Inflammatory macrophage (primary cell): ENCODE results near the gene C9.
"Not testable (repeated sequence)": the region's sequence is repeated elsewhere in the genome, so short reads cannot be mapped to it uniquely, and the experiment has no call there.

ENCODE experiments used
- DNase-seq, 2 donors: peaks; one replicate each; pipeline ENCODE4 v3.0.0-alpha.2; 2020 to 2022

Gene C9

DNA sequence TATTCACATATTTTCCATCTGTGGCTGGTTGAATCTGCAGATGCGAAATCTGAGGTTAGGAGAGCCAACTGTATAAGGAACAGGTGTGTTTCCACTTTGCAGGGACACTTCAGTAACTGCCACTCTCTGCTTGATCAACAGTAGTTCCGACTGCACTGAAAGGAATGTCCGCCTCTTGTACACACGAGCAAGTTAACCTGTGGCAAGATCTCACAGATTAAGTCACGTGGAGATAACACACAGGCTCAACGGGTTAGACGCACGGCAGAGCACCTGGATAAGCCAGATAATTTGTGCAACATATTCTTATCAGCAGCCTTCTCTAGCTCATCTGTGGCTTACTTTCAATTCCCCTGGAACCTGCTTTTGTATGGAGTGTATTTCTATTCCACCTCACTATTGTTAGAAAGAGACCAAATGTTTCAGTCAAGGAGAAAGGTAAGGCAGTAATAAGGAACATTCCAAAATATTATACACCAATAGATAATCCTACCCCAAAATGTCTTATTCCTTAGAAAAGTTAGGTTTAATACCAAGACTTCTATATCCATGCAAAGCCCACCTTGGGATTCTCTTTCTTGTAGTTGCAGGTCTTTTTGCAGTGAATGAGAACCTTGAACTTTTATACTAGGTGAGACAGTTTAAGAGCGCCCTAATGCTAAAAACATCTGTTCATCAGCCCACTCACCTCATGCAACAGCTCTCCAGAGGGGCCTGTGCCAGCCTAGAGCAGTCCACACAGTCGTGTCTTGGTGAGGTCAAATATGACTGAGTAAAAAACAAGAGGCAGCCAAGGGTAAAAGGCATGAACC is 6.5 kb upstream of the C9 start:
- no peak for DNase-seq

DNA sequence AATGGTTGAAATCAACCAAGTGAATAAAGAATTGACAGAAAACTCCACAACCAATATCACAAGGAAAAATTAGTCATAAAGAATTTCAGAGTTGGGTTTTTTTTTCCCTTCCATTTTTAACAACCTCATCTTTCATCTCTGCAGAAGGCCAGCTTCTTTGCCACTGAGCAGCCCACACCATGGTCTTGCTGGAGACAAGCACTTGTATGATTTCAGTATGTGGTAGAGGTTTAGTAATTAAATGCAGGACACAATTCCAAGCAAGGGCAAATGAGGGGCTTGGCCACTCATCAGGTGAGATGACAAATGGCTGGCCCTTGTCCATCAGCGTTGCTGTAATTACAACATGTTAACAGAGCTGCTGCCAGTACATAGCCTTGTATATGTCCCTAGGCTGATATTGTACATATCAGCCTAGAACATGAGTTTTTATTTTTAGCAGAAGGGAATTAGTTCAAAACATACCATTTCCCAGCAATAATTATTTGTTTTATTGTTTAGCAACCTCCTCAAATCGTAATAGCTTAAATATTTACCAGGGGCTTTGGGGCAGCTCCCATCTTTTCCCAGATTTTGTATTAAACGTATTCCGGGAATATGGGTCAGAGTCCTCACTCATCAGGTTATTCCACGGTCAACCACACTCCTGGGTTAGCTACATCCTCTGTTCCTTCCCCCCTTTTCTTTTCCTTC is 5.0 kb upstream of the C9 start:
- no peak for DNase-seq

DNA sequence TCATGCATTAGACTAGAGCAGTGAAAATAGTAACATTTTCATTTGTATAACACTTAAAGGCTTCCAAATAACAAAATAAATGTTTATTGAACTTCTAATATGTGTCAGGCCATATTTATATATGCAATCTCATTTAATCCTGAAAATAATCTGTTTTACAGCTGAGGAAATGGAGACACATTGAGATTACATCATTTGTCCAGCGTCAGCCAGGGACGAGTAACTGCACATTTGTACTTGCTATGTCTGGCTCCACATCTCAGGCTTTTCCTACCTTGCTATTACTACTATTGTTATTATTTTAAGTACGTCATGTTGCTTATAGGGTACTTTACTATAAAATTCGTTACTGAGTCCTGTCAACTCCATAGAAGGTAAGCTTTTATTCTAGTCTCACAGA is 3.8 kb upstream of the C9 start:
- DNase-seq: peak in 1 of 2 donors; percentile 2

DNA sequence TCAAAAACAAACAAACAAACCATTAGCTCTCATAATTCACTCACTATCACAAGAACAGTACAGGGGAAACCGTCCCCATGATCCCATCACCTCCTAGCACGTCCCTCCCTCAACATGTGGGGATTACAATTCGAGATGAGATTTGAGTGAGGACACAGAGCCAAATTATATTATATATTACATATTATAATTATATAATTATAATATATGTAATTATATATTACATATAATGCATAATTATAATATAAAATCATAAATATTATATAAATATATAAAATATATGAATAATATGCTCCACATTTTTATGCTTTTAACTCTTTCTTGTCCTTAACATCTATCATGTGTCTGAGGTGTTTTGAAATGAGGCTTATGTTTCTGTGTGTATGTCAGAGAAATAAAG is 3.4 kb upstream of the C9 start:
- DNase-seq: no peak

DNA sequence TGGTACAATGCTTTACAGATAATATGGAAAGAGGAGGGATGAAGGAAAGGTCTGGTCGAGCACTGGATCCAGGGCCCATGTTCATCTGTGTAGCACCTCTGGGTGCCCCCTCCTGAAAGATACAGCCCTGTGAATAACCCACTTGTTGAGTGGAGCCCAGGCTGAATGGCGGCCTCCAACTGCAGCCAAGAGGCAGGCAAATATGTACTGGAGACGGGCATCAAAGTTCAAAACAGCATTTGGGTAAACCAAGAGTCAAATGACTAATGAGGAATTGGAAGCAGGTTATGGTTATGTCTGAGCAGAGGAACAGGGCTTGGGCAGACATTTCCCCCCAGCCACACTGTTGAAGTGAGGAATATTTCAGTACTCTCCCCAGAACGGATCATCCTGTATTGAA is 1.1 kb downstream of the C9 start:
- no peak for DNase-seq

DNA sequence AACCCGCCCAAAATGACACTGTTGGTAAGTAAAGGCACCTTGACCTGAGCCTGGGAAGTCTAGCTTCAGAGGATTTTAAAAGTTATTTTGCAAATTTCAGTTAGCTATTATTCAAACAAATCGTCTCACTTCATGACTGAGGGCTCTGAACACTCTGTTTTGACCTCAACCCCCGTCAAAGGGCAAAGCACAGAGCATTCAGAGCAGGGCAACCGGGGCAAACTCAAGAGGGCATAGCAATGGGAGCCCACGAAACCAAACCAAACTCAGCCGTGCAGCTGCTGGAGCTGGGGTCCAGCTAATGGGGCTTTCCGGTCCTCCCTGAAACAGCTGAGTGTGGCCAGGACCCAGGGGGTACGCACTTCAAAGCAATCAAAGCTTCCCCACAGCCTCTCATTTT is 1.6 kb downstream of the C9 start:
- peak in 1 of 2 donors; percentile 2 for DNase-seq

DNA sequence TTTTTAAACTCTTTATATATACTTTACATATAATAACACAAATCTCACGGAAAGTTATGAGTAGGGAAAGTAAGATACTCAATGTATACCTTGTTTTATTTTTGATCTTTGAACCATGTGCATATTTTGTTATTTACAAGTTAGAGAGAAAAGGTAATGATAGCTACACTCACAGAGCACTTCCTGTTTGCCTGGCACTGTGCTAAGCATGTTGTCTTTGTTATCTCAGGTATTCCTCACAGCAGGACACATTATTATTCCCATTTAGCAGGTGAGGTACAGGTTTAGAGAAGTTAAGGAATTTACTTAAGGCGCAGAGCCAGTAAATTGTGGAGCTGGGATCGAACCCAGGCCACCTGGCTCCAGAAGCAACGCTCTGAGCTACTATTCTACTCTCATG is 3.0 kb downstream of the C9 start:
- no peak for DNase-seq

DNA sequence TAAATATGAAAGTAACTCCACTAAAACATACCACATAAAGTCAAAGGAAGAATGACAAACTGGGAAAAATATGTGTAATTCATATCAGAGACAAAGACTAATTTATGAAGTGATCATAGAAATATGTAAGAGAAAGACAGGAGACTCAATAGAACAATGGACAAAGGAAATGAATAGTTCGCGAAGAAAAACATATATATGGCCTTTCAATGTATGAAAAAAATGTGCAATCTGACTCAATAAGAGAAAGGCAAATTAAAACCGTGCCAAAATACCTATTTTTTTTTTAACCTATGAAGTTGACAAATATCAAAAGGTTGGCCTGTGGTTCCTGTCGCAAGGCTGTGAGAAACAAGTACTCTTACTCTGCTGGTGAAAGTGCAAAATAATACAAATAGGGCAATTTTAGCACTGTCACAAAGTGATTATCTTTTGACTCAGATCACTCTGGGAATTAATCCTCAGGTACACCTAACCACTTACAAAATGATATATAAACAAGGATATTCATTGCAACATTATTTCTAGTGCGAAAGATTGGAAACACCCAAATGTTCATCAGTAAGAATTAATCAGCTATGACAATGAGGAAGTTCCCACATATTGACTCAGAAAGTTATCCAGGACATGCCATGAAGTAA is 3.7 kb downstream of the C9 start:
- DNase-seq: no peak

DNA sequence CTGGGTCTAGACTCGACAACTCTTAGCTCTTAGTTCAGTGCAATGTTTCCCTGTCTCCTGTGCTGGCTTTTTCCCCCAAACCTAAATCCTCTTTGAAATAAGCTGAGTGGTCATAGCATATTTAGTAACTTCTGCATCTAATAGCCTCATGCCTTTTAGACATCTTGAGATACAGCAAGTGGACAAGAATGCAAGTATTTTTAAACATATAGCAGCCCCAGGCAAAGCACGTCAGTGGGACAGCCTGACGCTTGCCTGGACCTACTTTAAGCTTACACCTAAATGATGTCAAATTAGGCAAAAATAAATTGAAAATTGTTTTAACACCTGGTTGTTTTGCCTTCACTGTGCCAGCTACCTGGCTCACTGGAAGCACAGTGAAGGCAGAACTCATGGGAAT is 8.0 kb downstream of the C9 start:
- no peak for DNase-seq

DNA sequence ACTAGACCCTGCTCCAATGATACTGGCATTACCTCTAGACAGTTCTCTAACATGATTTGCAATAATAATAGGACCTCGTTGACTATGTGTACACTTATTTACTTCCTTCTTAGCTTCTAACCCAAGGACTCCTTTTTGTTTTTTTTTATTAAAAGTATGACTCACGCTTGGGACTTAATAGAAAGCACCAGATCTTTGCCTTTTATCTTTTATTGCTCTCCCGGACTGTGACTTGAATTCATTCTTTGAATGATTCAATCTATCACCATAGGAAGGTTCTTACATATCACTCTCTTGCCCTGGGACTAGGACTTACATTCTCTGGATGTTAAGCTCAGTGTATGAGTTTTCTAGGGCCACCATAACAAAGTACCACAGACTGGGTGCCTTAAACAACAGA is 9.0 kb downstream of the C9 start:
- DNase-seq: no peak

DNA sequence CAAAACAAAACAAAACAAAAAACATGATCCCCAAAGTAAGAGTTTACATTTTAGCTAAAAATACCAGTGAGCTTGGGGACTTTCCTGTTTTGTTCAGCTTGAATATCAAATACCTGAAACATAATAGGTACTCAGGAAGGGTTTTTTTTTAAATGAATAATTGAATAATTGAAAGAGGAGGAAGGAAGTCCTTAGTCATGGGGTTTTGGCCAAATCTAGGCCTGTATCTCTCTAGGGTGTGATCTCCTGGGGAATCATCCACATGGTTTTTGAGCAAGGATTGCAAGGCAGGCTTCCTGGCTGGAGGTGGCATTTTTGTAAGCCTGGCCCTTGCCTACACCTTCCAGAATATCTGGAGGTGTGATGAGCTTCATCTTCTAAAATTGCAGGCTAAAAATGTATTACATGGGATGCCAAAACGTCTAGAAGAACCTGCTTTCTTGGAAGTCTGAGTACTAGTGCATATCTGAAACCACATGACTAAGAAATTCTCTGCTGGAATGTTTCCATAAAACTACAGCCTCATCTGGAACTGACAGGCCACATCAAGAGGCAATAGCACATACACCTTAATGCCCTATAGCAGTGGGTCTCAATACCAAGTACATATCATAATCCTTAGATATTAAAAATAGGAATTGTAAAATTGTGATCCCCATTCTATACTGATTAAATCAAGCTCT is 10.4 kb downstream of the C9 start:
- DNase-seq: no peak

DNA sequence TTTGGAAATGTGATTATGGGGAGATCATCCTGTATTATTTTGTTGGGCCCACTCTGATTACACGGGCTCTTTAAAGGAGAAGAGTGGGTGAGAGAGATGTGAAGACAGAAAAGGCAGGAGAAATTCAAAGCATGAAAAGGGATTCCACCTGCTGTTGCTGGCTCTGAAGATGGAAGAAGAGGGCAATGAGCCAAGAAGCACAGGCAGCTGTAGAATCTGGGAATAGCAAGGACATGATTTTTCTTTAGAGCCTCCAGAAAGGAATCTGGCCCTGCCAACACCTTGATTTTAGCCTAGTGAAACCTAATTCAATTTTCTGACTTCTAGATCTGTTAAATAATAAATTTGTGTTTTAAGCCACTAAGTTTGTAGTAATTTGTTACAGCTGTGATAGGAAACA is 11.3 kb downstream of the C9 start:
- DNase-seq: no peak

DNA sequence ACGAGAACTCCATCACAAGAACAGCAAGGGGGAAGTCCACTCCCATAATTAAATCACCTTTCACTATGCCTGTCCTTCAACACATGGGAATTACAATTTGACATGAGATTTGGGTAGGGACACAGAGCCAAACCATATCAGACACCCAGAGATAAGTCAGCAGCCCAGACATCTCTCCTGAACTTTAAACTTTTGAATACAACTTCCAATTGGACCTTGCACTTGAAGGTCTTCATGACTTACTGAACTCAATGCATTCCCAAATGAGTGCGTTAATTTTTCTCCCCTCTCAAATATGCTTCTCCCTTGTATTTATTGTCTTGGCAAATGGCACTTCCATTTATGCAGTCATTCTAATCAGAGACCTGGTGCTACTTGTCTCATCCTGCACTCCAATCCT is 12.1 kb downstream of the C9 start:
- no peak for DNase-seq

DNA sequence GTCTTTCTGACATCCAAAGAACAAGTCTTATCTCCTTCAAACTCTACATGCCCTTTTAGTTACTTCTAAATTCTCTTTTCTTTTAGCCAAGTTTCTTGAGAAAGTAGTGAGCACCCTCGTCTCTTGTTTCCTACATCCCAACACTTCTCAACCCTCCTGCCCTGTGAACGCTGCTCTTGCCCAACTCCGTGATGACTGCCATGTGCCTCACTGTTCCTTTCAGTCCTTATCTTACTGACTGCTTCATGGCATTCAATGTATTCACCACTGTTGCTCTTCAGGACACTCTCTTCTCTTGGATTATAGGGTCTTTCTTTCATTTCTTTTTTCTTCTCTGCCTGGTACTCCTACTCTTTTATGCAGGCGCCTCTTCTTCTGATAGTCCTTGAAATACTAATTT is 14.8 kb downstream of the C9 start:
- no peak for DNase-seq

DNA sequence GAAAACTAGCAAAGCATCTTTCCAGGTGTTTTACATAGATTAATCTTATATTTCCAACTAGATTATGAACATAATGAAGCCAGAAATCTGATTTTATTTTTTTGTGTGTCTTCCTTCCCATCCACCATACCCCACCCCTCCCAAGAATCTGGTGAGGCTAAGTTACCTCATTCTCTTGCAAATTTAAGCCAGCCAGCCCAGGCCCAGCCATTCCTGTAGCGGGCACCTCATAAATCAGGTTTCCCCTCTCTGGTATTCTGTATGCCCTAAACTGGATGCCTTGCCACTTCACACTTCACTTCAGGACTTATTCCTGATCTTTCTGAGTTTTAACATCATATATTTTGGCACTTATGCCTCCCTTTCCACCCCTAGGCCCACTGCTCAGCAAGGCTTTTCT is 21.8 kb downstream of the C9 start:
- DNase-seq: no peak

DNA sequence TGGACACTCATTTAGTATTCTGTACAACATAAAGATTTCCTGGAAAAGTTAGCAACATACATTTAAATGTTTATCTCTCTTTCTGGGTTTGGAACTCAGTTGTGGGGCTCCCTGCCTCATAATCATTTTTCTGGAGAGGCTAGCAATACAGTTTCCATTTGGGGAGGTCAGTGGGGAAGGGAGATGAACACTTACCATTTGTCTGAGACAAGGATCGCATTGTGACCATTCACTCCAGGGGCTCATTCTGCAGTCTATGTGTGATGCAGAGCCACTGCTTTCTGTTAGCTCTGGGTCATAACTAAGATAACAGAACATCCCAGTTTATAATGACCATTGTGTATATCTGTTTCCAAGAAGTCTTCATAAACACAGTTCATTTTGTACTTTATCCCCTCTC is 22.4 kb downstream of the C9 start:
- DNase-seq: no peak

DNA sequence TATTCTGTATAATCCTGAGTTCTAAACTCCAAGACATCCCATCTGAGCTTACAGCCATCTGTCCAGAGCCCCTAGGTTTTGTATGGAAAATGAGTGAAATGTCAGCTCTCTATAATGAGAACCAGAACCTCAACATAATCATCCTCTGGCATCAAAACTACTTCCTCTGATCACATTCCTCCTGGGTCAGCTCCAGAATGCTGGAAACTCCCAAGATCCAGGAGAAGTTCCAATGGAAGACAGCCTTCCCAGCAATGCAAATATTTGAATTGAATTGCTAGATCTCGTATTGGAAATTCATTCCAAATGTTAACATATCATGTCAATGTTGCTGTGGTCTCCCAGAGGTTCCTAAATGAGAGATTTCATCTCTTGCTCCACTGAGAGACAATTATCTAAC is 23.8 kb downstream of the C9 start:
- no peak for DNase-seq

DNA sequence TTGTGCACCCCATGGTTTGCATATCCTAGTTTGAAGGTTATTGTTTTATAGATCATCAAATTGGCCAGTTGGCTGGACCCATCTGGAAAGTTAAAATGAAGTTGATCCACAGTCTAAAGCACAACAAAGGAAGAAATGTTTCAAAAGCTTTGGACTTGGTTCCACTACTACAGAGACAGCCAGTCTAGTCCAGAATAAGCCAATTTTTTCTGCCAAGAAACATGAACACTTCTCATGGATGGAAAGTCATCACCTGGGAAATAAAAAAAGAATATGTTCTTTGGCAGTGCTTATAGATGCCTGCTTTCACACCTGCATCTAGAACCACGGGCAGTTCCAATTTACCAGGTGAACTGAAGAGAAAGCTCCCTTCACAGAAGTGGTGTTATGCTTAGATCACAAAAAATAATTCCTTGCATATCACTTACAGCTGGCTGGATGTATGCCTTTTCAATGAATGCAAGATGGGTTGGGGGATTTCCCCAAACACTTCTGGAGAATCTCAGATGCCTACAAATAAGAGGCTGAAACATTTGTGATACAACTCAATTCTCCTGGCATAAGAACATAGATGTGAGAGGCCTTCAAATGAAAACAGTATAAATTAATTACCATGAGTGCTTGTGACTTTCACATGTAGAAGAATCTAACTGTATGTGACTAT is 26.9 kb downstream of the C9 start:
- no peak for DNase-seq

DNA sequence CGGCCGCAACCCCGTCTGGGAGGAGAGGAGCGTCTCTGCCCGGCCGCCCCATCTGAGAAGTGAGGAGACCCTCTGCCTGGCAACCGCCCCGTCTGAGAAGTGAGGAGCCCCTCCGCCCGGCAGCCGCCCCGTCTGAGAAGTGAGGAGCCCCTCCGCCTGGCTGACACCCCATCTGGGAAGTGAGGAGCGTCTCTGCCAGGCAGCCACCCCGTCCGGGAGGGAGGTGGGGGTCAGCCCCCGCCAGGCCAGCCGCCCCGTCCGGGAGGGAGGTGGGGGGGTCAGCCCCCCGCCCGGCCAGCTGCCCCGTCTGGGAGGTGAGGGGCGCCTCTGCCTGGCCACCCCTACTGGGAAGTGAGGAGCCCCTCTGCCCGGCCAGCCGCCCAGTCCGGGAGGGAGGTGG is 30.0 kb downstream of the C9 start:
- DNase-seq: not testable (repeated sequence)

DNA sequence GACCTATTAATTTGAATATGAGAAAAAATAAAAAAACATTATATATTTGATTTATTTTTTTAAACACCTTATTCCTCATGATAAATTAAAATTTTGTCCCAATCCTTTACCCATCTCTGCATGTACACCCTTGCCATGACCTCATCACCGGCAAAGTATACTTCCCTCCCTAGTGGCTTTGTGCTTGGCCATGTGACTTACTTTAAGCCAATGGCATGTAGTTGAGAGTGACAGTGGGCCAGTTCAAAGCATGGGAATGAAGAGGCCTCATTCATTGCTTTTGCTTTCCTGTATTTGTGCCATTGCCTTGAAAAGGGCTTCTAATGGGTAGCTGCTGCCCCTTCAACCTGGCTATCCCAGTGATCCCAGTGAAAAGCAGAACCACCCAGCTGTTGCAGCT is 31.2 kb downstream of the C9 start:
- no peak for DNase-seq

DNA sequence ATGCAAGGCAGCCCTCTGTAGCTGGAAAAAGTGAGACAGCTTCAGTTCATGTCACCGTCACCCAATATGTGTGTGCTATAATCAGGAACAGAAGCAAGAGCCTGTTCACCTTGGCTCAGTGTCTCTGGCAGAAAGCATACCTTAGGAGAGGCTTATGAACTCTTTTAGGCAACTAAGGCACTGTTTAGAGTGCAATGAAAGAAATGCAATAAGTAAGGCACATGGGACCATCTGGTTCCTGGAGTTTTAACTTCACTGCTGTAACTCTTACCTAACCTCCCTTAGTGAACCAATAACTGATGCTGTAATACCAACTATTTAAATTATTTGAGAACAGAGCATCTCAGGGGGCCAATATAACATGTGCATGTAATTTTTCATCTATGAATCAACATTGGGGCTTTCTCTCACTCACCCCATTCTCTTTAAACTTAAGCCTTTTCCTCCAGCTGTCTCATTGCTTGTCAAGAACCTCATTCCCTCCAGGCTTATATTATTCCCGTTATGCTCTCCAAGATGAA is 32.4 kb downstream of the C9 start:
- no peak for DNase-seq

DNA sequence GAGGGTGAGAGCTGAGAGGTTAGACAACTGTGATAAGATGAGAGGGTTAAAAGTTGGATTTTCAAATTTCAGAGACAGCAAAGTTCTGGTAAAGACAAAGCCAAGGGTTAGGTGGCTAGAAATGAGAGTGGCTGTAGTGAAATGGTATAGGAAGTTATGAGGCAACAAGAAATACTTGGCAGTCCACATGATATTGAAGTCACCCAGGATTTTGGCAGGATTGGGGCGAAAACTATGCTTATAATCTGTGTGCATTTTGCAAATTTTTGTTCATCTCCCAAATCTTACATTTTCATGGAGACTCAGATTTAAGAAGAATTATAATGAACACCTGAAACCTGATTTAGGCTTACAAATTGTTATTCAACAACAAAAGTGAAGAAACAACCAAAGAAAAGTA is 35.6 kb downstream of the C9 start:
- no peak for DNase-seq

DNA sequence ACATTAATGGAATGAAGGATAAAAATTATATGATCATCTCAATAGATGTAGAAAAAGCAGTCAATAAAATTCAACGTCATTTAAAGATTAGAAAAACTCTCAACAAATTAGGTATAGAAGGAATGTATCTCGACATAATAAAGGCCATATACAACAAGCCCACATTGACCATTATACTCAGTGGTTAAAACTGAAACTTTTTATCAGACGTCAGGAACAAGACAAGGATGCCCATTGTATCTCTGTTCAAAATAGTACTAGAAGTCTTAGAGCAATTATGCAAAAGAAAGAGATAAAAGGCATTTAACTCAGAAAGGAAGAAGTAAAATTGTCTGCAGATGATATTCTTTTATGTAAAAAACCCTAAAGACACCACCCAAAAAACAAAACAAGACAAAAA is 40.8 kb downstream of the C9 start:
- DNase-seq: no peak
